ENCODE data around the gene COPG2.

DNA sequence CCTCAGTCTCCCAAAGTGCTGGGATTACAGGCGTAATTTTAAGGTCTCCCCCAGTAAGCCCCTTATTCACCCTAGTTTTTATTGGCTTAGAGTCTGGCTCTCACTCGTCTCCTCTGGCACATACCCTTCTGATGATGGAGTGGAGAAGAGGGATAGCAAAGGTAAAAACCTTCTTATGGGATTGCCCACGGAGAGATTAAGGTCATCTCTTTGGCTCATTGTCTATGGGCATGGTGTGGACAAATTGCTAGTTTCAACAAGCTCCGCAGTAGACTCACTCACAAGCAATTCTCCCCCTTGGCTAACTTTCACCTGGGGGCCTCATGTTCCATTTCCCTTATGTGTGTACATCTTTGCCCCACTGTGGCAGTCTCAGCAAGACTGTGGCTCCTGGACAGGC is 40.2 kb upstream of the COPG2 start:
- TF ChIP-seq, protein P1, sequence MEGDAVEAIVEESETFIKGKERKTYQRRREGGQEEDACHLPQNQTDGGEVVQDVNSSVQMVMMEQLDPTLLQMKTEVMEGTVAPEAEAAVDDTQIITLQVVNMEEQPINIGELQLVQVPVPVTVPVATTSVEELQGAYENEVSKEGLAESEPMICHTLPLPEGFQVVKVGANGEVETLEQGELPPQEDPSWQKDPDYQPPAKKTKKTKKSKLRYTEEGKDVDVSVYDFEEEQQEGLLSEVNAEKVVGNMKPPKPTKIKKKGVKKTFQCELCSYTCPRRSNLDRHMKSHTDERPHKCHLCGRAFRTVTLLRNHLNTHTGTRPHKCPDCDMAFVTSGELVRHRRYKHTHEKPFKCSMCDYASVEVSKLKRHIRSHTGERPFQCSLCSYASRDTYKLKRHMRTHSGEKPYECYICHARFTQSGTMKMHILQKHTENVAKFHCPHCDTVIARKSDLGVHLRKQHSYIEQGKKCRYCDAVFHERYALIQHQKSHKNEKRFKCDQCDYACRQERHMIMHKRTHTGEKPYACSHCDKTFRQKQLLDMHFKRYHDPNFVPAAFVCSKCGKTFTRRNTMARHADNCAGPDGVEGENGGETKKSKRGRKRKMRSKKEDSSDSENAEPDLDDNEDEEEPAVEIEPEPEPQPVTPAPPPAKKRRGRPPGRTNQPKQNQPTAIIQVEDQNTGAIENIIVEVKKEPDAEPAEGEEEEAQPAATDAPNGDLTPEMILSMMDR (IDR thresholded peaks at IDR 0.05; ENCODE audit: insufficient read depth, low read length, poor library complexity, severe bottlenecking), result no peak
- TF ChIP-seq EZH2phosphoT487 (conservative IDR thresholded peaks at IDR 0.05; ENCODE audit: low read length), result no peak
